Measurements from ENCODE around the gene DCANP1. TPM values are rescaled to one million over a fixed set of nuclear protein-coding genes. Genes with fewer than 3 reads are reported as not detected.

Gene DCANP1
- total RNA-seq, 1 donor from 2014 or later = not detected

- Histone ChIP-seq H3K4me1 (ENCODE audit: control insufficient read depth in 3 of 3, insufficient read depth in 3 of 3, low read length in 3 of 3) (peaks cover 14 to 34% (median 18%) of the 10 kb centered on the region in 3 donors), H3K4me3 (ENCODE audit: low read length in 3 of 3) (peak overlapping the region; percentile 62 to 67 (median 64)), H3K27ac (ENCODE audit: low read depth, low read length) (no peak overlapping the region), H3K9ac (ENCODE audit: low read depth in 1 of 3, low read length in 3 of 3) (peak overlapping the region in 1 of 3 donors; percentile 60), H3K9me3 (ENCODE audit: control insufficient read depth in 3 of 3, low read length in 3 of 3) (no peaks in the 10 kb centered on the region), H3K36me3 (ENCODE audit: control insufficient read depth in 3 of 3, insufficient read depth in 3 of 3, low read length in 3 of 3) (no peaks in the 10 kb centered on the region), H3K27me3 (ENCODE audit: control insufficient read depth in 3 of 3, insufficient read depth in 3 of 3, low read length in 3 of 3) (peaks cover 54 to 73% (median 65%) of the 10 kb centered on the region in 3 donors)
Measured at GRCh38 chr5:135489466-135490244, 42.5 kb upstream of the DCANP1 start.

GRCh38 chr5:135488727-135489465 lies 41.7 kb upstream of the DCANP1 start:
- Histone ChIP-seq H3K27ac (ENCODE audit: low read depth, low read length) (no peak overlapping the region), H3K4me1 (ENCODE audit: control insufficient read depth in 3 of 3, insufficient read depth in 3 of 3, low read length in 3 of 3) (peaks cover 14 to 34% (median 18%) of the 10 kb centered on the region in 3 donors), H3K9ac (ENCODE audit: low read depth in 1 of 3, low read length in 3 of 3) (peak overlapping the region in 2 of 3 donors; percentile 14 to 60), H3K9me3 (ENCODE audit: control insufficient read depth in 3 of 3, low read length in 3 of 3) (no peaks in the 10 kb centered on the region), H3K4me3 (ENCODE audit: low read length in 3 of 3) (peak overlapping the region; percentile 62 to 67 (median 64)), H3K27me3 (ENCODE audit: control insufficient read depth in 3 of 3, insufficient read depth in 3 of 3, low read length in 3 of 3) (peaks cover 54 to 76% (median 65%) of the 10 kb centered on the region in 3 donors), H3K36me3 (ENCODE audit: control insufficient read depth in 3 of 3, insufficient read depth in 3 of 3, low read length in 3 of 3) (no peaks in the 10 kb centered on the region)

GRCh38 chr5:135487839-135488514 lies 40.8 kb upstream of the DCANP1 start:
- Histone ChIP-seq H3K27ac (ENCODE audit: low read depth, low read length) (no peak overlapping the region), H3K9ac (ENCODE audit: low read depth in 1 of 3, low read length in 3 of 3) (no peak overlapping the region), H3K36me3 (ENCODE audit: control insufficient read depth in 3 of 3, insufficient read depth in 3 of 3, low read length in 3 of 3) (no peaks in the 10 kb centered on the region), H3K4me3 (ENCODE audit: low read length in 3 of 3) (no peak overlapping the region), H3K4me1 (ENCODE audit: control insufficient read depth in 3 of 3, insufficient read depth in 3 of 3, low read length in 3 of 3) (peaks cover 14 to 26% (median 16%) of the 10 kb centered on the region in 3 donors), H3K27me3 (ENCODE audit: control insufficient read depth in 3 of 3, insufficient read depth in 3 of 3, low read length in 3 of 3) (peaks cover 60 to 72% (median 65%) of the 10 kb centered on the region in 3 donors), H3K9me3 (ENCODE audit: control insufficient read depth in 3 of 3, low read length in 3 of 3) (no peaks in the 10 kb centered on the region)

- peaks cover 14 to 26% (median 16%) of the 10 kb centered on the region in 3 donors for H3K4me1 ChIP-seq (ENCODE audit: control insufficient read depth in 3 of 3, insufficient read depth in 3 of 3, low read length in 3 of 3)
- H3K9me3 ChIP-seq (ENCODE audit: control insufficient read depth in 3 of 3, low read length in 3 of 3) = no peaks in the 10 kb centered on the region
- no peaks in the 10 kb centered on the region for H3K36me3 ChIP-seq (ENCODE audit: control insufficient read depth in 3 of 3, insufficient read depth in 3 of 3, low read length in 3 of 3)
- no peak overlapping the region for H3K9ac ChIP-seq (ENCODE audit: low read depth in 1 of 3, low read length in 3 of 3)
- H3K27ac ChIP-seq (ENCODE audit: low read depth, low read length) = no peak overlapping the region
- H3K4me3 ChIP-seq (ENCODE audit: low read length in 3 of 3) = no peak overlapping the region
- H3K27me3 ChIP-seq (ENCODE audit: control insufficient read depth in 3 of 3, insufficient read depth in 3 of 3, low read length in 3 of 3) = peaks cover 59 to 65% (median 61%) of the 10 kb centered on the region in 3 donors
Measured at GRCh38 chr5:135487037-135487395, 39.9 kb upstream of the DCANP1 start.

GRCh38 chr5:135486131-135487036 lies 39.2 kb upstream of the DCANP1 start:
- Histone ChIP-seq H3K4me1 (ENCODE audit: control insufficient read depth in 3 of 3, insufficient read depth in 3 of 3, low read length in 3 of 3) (peaks cover 14 to 26% (median 16%) of the 10 kb centered on the region in 3 donors), H3K9me3 (ENCODE audit: control insufficient read depth in 3 of 3, low read length in 3 of 3) (no peaks in the 10 kb centered on the region), H3K36me3 (ENCODE audit: control insufficient read depth in 3 of 3, insufficient read depth in 3 of 3, low read length in 3 of 3) (no peaks in the 10 kb centered on the region), H3K4me3 (ENCODE audit: low read length in 3 of 3) (no peak overlapping the region), H3K27me3 (ENCODE audit: control insufficient read depth in 3 of 3, insufficient read depth in 3 of 3, low read length in 3 of 3) (peaks cover 59 to 62% (median 60%) of the 10 kb centered on the region in 3 donors), H3K9ac (ENCODE audit: low read depth in 1 of 3, low read length in 3 of 3) (no peak overlapping the region), H3K27ac (ENCODE audit: low read depth, low read length) (no peak overlapping the region)

- Histone ChIP-seq H3K27me3 (ENCODE audit: control insufficient read depth in 3 of 3, insufficient read depth in 3 of 3, low read length in 3 of 3) (peaks cover 45 to 55% (median 46%) of the 10 kb centered on the region in 3 donors), H3K27ac (ENCODE audit: low read depth, low read length) (no peak overlapping the region), H3K9ac (ENCODE audit: low read depth in 1 of 3, low read length in 3 of 3) (no peak overlapping the region), H3K4me1 (ENCODE audit: control insufficient read depth in 3 of 3, insufficient read depth in 3 of 3, low read length in 3 of 3) (peaks cover 5 to 15% (median 8%) of the 10 kb centered on the region in 3 donors), H3K4me3 (ENCODE audit: low read length in 3 of 3) (no peak overlapping the region), H3K9me3 (ENCODE audit: control insufficient read depth in 3 of 3, low read length in 3 of 3) (no peaks in the 10 kb centered on the region), H3K36me3 (ENCODE audit: control insufficient read depth in 3 of 3, insufficient read depth in 3 of 3, low read length in 3 of 3) (no peaks in the 10 kb centered on the region)
Measured at GRCh38 chr5:135484674-135485086, 37.5 kb upstream of the DCANP1 start.

GRCh38 chr5:135483254-135483653 lies 36.1 kb upstream of the DCANP1 start:
- Histone ChIP-seq H3K36me3 (ENCODE audit: control insufficient read depth in 3 of 3, insufficient read depth in 3 of 3, low read length in 3 of 3) (no peaks in the 10 kb centered on the region), H3K27ac (ENCODE audit: low read depth, low read length) (no peak overlapping the region), H3K9me3 (ENCODE audit: control insufficient read depth in 3 of 3, low read length in 3 of 3) (no peaks in the 10 kb centered on the region), H3K4me1 (ENCODE audit: control insufficient read depth in 3 of 3, insufficient read depth in 3 of 3, low read length in 3 of 3) (peaks cover 0 to 3% (median 0%) of the 10 kb centered on the region in 3 donors), H3K4me3 (ENCODE audit: low read length in 3 of 3) (no peak overlapping the region), H3K9ac (ENCODE audit: low read depth in 1 of 3, low read length in 3 of 3) (no peak overlapping the region), H3K27me3 (ENCODE audit: control insufficient read depth in 3 of 3, insufficient read depth in 3 of 3, low read length in 3 of 3) (peaks cover 32 to 50% (median 38%) of the 10 kb centered on the region in 3 donors)

GRCh38 chr5:135482381-135482933 lies 35.3 kb upstream of the DCANP1 start:
- no peaks in the 10 kb centered on the region for H3K9me3 ChIP-seq (ENCODE audit: control insufficient read depth in 3 of 3, low read length in 3 of 3)
- H3K36me3 ChIP-seq (ENCODE audit: control insufficient read depth in 3 of 3, insufficient read depth in 3 of 3, low read length in 3 of 3) = no peaks in the 10 kb centered on the region
- H3K27me3 ChIP-seq (ENCODE audit: control insufficient read depth in 3 of 3, insufficient read depth in 3 of 3, low read length in 3 of 3) = peaks cover 24 to 50% (median 37%) of the 10 kb centered on the region in 3 donors
- H3K4me3 ChIP-seq (ENCODE audit: low read length in 3 of 3) = no peak overlapping the region
- H3K9ac ChIP-seq (ENCODE audit: low read depth in 1 of 3, low read length in 3 of 3) = no peak overlapping the region
- no peaks in the 10 kb centered on the region for H3K4me1 ChIP-seq (ENCODE audit: control insufficient read depth in 3 of 3, insufficient read depth in 3 of 3, low read length in 3 of 3)
- no peak overlapping the region for H3K27ac ChIP-seq (ENCODE audit: low read depth, low read length)

- H3K9me3 ChIP-seq (ENCODE audit: control insufficient read depth in 3 of 3, low read length in 3 of 3) = no peaks in the 10 kb centered on the region
- H3K36me3 ChIP-seq (ENCODE audit: control insufficient read depth in 3 of 3, insufficient read depth in 3 of 3, low read length in 3 of 3) = no peaks in the 10 kb centered on the region
- H3K9ac ChIP-seq (ENCODE audit: low read depth in 1 of 3, low read length in 3 of 3) = no peak overlapping the region
- H3K27me3 ChIP-seq (ENCODE audit: control insufficient read depth in 3 of 3, insufficient read depth in 3 of 3, low read length in 3 of 3) = peaks cover 18 to 46% (median 31%) of the 10 kb centered on the region in 3 donors
- H3K4me1 ChIP-seq (ENCODE audit: control insufficient read depth in 3 of 3, insufficient read depth in 3 of 3, low read length in 3 of 3) = no peaks in the 10 kb centered on the region
- H3K27ac ChIP-seq (ENCODE audit: low read depth, low read length) = no peak overlapping the region
- H3K4me3 ChIP-seq (ENCODE audit: low read length in 3 of 3) = no peak overlapping the region
Measured at GRCh38 chr5:135481909-135482311, 34.8 kb upstream of the DCANP1 start.

All from skeletal muscle tissue (tissue), 4 donors.